Peyer's patch (tissue), 4 donors: ENCODE results near the gene HNRNPLL.

Experiments used
- CTCF ChIP-seq, 6 experiments: fragments of 450-650 bp in 4 of 6; fragments of 200-600 bp in 2 of 6; sonication (generic) in 1 of 6; IDR thresholded peaks; one replicate each; pipeline ENCODE4 v1.5.1; 2017 to 2019; ENCODE audit warnings: antibody characterized with exemption in 6 of 6, mild to moderate bottlenecking in 3 of 6, moderate library complexity in 1 of 6
- POLR2A ChIP-seq, 2 donors: fragments of 450-650 bp; IDR thresholded peaks; one replicate each; pipeline ENCODE4 v1.5.1; 2017; ENCODE audit warnings: antibody characterized with exemption in 2 of 2, mild to moderate bottlenecking in 2 of 2, moderate library complexity in 2 of 2

DNA sequence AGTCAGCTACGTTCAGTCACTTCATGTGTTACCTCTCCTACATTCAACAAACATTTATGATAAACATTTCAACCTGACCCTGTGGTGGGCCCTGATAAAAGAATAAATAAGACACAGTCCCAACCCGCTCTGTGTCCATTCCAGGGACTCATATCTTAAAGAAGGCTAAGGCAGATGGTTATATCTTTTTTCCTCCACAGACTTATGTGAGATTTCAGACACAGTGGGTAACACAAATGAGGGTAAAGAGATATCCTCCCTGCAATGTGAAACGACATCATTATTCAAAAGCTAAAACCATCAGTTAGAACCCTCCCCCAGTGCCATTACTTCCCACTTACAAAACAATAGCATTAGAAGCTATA is 11.1 kb upstream of the HNRNPLL start:
- TF ChIP-seq CTCF (IDR thresholded peaks at IDR 0.05) = no peak
- TF ChIP-seq POLR2A (IDR thresholded peaks at IDR 0.05) = no peak
